WTC11 (cell line): ENCODE measurements around the gene NCKAP5.

Experiments
- TF ChIP-seq, protein P1 (sequence below): sonication (generic); formaldehyde crosslinking; conservative IDR thresholded peaks from 2 replicates; pipeline ENCODE4 v1.8.1; 2022; ENCODE audit warnings: mild to moderate bottlenecking, missing genetic modification reagents
- TF ChIP-seq, protein P2 (sequence below): sonication (generic); formaldehyde crosslinking; IDR thresholded peaks from 2 replicates; pipeline ENCODE4 v1.8.0; 2022; ENCODE audit warnings: mild to moderate bottlenecking, missing genetic modification reagents
- TF ChIP-seq, protein P3 (sequence below): sonication (generic); formaldehyde crosslinking; IDR thresholded peaks from 2 replicates; pipeline ENCODE4 v1.8.1; 2022; ENCODE audit warnings: missing genetic modification reagents, borderline replicate concordance
- TF ChIP-seq, protein P4 (sequence below): fragments of 200-600 bp; IDR thresholded peaks from 2 replicates; pipeline ENCODE4 v1.8.0; 2022; ENCODE audit warnings: antibody characterized with exemption
- TF ChIP-seq, protein P5 (sequence below): sonication (generic); formaldehyde crosslinking; IDR thresholded peaks from 2 replicates; pipeline ENCODE4 v1.8.1; 2023; ENCODE audit warnings: mild to moderate bottlenecking, missing genetic modification reagents, borderline replicate concordance

DNA sequence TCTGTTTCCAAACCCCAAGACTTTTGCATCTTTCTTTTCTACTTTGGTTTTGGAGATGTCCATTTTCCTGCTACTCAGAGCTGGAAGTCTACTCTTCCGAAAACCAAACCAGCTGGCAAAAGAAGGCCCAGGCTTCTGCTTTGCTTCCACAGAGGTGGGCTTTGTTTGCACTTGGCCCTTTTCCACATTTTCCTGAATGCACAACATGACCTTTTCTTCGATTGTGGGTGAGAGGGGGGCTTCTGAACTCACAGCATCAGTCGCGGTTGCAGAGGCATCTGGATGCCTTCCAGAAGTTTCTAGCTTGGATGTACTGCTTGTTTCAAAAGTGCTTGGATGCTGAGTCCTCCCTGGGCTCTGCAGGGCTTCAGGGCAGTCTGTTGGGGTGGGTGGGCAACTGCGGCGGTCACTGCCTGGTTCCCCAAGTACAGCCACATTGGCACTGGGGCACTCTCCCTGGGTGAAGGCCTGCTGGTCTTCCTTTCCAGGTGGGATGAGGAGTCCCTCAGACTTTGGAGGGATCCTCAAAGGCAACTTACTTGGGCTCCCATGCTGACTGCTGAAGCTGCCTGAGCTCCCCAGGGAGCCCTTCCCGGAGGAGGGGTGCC, 786.0 kb downstream of the NCKAP5 start:
- TF ChIP-seq, protein P1, sequence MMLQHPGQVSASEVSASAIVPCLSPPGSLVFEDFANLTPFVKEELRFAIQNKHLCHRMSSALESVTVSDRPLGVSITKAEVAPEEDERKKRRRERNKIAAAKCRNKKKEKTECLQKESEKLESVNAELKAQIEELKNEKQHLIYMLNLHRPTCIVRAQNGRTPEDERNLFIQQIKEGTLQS (CRISPR knock-in tag) = no peak
- TF ChIP-seq, protein P2, sequence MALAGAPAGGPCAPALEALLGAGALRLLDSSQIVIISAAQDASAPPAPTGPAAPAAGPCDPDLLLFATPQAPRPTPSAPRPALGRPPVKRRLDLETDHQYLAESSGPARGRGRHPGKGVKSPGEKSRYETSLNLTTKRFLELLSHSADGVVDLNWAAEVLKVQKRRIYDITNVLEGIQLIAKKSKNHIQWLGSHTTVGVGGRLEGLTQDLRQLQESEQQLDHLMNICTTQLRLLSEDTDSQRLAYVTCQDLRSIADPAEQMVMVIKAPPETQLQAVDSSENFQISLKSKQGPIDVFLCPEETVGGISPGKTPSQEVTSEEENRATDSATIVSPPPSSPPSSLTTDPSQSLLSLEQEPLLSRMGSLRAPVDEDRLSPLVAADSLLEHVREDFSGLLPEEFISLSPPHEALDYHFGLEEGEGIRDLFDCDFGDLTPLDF (CRISPR knock-in tag) = no peak
- TF ChIP-seq, protein P3, sequence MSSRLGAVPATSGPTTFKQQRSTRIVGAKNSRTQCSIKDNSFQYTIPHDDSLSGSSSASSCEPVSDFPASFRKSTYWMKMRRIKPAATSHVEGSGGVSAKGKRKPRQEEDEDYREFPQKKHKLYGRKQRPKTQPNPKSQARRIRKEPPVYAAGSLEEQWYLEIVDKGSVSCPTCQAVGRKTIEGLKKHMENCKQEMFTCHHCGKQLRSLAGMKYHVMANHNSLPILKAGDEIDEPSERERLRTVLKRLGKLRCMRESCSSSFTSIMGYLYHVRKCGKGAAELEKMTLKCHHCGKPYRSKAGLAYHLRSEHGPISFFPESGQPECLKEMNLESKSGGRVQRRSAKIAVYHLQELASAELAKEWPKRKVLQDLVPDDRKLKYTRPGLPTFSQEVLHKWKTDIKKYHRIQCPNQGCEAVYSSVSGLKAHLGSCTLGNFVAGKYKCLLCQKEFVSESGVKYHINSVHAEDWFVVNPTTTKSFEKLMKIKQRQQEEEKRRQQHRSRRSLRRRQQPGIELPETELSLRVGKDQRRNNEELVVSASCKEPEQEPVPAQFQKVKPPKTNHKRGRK (CRISPR knock-in tag) = no peak
- TF ChIP-seq, protein P4, sequence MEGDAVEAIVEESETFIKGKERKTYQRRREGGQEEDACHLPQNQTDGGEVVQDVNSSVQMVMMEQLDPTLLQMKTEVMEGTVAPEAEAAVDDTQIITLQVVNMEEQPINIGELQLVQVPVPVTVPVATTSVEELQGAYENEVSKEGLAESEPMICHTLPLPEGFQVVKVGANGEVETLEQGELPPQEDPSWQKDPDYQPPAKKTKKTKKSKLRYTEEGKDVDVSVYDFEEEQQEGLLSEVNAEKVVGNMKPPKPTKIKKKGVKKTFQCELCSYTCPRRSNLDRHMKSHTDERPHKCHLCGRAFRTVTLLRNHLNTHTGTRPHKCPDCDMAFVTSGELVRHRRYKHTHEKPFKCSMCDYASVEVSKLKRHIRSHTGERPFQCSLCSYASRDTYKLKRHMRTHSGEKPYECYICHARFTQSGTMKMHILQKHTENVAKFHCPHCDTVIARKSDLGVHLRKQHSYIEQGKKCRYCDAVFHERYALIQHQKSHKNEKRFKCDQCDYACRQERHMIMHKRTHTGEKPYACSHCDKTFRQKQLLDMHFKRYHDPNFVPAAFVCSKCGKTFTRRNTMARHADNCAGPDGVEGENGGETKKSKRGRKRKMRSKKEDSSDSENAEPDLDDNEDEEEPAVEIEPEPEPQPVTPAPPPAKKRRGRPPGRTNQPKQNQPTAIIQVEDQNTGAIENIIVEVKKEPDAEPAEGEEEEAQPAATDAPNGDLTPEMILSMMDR = no peak
- TF ChIP-seq, protein P5, sequence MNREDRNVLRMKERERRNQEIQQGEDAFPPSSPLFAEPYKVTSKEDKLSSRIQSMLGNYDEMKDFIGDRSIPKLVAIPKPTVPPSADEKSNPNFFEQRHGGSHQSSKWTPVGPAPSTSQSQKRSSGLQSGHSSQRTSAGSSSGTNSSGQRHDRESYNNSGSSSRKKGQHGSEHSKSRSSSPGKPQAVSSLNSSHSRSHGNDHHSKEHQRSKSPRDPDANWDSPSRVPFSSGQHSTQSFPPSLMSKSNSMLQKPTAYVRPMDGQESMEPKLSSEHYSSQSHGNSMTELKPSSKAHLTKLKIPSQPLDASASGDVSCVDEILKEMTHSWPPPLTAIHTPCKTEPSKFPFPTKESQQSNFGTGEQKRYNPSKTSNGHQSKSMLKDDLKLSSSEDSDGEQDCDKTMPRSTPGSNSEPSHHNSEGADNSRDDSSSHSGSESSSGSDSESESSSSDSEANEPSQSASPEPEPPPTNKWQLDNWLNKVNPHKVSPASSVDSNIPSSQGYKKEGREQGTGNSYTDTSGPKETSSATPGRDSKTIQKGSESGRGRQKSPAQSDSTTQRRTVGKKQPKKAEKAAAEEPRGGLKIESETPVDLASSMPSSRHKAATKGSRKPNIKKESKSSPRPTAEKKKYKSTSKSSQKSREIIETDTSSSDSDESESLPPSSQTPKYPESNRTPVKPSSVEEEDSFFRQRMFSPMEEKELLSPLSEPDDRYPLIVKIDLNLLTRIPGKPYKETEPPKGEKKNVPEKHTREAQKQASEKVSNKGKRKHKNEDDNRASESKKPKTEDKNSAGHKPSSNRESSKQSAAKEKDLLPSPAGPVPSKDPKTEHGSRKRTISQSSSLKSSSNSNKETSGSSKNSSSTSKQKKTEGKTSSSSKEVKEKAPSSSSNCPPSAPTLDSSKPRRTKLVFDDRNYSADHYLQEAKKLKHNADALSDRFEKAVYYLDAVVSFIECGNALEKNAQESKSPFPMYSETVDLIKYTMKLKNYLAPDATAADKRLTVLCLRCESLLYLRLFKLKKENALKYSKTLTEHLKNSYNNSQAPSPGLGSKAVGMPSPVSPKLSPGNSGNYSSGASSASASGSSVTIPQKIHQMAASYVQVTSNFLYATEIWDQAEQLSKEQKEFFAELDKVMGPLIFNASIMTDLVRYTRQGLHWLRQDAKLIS (CRISPR knock-in tag) = no peak
